ENCODE data around the gene CABLES2.

CABLES2 gene

GRCh38 chr20:62387219-62387913, 19.7 kb downstream of the CABLES2 start:
- peak overlapping the region; percentile 93 for H3K9ac ChIP-seq (ENCODE audit: low read depth, low read length)
- H3K27me3 ChIP-seq (ENCODE audit: control insufficient read depth, insufficient read depth, low read length): no peaks in the 10 kb centered on the region
- H3K9me3 ChIP-seq (ENCODE audit: control insufficient read depth, insufficient read depth, low read length): no peaks in the 10 kb centered on the region
- H3K4me3 ChIP-seq (ENCODE audit: low read depth, low read length): peak overlapping the region; percentile 95
- no peaks in the 10 kb centered on the region for H3K4me1 ChIP-seq (ENCODE audit: control insufficient read depth, insufficient read depth, low read length)
- H3K36me3 ChIP-seq (ENCODE audit: control insufficient read depth, insufficient read depth, low read length): peaks cover 31% of the 10 kb centered on the region

DNA sequence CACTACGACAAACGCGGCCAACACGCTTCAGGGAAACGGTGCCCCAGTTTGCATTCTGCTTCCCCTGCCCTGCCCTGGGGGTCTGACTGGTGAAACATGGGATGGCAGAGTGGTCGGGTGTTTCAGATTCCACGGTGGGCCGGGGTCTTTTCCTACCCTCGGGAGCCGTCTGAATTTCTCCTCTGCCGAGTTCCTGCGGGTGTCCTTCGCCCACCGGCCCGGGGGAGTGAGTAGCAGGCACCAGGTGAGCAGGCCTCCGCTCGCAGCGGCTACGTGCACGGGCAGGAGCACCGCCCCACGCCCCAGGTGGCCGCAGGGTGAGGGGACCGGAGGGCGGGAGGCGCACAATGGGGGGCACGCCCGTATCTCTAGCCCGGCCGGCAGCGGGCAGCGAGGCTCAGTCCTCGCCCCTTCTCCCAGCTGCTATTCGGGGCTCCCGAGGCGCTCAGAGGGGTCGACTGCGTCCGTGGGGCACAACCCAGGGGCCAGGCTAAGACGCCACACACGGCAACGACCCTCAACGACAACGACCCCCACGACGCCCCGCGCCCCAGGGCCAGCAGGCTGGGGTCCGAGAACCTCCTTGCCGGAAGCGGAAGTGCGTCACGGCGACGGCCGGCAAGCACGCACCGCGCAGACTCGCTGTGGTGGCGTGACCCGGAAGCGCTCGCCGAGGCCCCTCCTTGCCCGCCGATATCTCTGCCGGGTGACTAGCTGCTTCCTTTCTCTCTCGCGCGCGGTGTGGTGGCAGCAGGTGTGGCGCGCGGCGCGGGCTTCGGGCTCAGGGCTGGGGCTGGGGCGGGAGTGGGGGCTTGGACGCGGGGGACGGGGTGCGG, 20.5 kb downstream of the CABLES2 start, which contains the start of gene RPS21:
Gene RPS21, plus strand, starts transcription at position 721 of the 836 bp plus-strand sequence. CDS start 236 bp downstream, outside the sequence.
- peaks cover 39% of the 10 kb centered on the region for H3K36me3 ChIP-seq (ENCODE audit: control insufficient read depth, insufficient read depth, low read length)

DNA sequence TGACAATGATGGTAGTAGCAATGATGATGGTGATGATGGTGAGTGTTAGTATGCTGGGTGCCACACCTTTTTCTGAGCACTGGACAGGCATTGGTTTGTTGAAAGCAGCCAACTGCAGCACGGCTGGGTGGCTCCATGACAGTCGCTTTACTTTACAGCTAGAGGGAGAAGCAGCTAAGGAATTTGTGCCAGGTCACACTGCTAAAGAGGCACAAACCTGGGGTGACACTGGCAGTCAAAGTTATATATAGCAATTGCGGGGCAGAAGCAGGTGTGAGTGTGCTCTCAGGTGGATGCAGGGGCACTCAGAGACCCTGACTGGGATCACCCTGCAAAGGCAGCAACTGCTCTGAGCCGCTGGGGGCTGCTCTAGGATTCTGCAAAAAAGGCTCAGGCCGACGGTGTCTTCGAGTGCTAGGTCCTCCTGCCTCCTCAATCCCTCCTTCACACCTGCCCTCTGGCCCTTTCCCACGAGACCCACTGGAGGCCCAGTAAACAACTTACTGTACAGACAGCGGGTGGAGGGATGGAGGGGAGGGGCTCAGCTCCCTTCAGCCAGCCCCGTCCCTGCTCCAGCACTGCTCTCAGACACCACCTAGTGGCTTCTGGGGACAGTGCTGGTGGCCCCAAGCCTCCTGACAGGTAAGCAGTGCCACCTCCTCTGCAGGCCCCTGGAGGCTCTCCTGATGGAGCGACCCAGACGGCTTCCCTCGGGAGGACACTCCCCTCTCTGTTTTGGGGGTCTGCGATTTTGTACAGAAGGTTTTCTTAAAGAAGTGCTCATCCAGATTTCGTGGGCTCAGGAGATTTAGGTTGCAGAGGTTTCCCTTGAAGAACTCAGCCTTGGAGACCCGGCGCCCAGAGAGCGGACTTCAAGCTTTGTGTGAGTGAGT, 24.5 kb downstream of the CABLES2 start:
- Histone ChIP-seq H3K9ac (ENCODE audit: low read depth, low read length) (no peak overlapping the region), H3K4me1 (ENCODE audit: control insufficient read depth, insufficient read depth, low read length) (peaks cover 2% of the 10 kb centered on the region), H3K36me3 (ENCODE audit: control insufficient read depth, insufficient read depth, low read length) (peaks cover 13% of the 10 kb centered on the region), H3K27me3 (ENCODE audit: control insufficient read depth, insufficient read depth, low read length) (no peaks in the 10 kb centered on the region), H3K9me3 (ENCODE audit: control insufficient read depth, insufficient read depth, low read length) (no peaks in the 10 kb centered on the region), H3K4me3 (ENCODE audit: low read depth, low read length) (no peak overlapping the region)

More for the DNA sequence above, 20.5 kb downstream of the CABLES2 start, which contains the start of gene RPS21:
- H3K4me3 ChIP-seq (ENCODE audit: low read depth, low read length): peak within 1 kb of the TSS; percentile 95
- peak within 1 kb of the TSS; percentile 94 for H3K9ac ChIP-seq (ENCODE audit: low read depth, low read length)
- H3K9me3 ChIP-seq (ENCODE audit: control insufficient read depth, insufficient read depth, low read length): no peaks in the 10 kb centered on the region
- H3K27me3 ChIP-seq (ENCODE audit: control insufficient read depth, insufficient read depth, low read length): no peaks in the 10 kb centered on the region
- no peaks in the 10 kb centered on the region for H3K4me1 ChIP-seq (ENCODE audit: control insufficient read depth, insufficient read depth, low read length)

- Histone ChIP-seq H3K9ac (ENCODE audit: low read depth, low read length) (no peak overlapping the region), H3K27me3 (ENCODE audit: control insufficient read depth, insufficient read depth, low read length) (no peaks in the 10 kb centered on the region), H3K9me3 (ENCODE audit: control insufficient read depth, insufficient read depth, low read length) (no peaks in the 10 kb centered on the region), H3K4me1 (ENCODE audit: control insufficient read depth, insufficient read depth, low read length) (peaks cover 2% of the 10 kb centered on the region), H3K36me3 (ENCODE audit: control insufficient read depth, insufficient read depth, low read length) (peaks cover 13% of the 10 kb centered on the region), H3K4me3 (ENCODE audit: low read depth, low read length) (no peak overlapping the region)
Observed at GRCh38 chr20:62381842-62382241, 25.2 kb downstream of the CABLES2 start.

DNA sequence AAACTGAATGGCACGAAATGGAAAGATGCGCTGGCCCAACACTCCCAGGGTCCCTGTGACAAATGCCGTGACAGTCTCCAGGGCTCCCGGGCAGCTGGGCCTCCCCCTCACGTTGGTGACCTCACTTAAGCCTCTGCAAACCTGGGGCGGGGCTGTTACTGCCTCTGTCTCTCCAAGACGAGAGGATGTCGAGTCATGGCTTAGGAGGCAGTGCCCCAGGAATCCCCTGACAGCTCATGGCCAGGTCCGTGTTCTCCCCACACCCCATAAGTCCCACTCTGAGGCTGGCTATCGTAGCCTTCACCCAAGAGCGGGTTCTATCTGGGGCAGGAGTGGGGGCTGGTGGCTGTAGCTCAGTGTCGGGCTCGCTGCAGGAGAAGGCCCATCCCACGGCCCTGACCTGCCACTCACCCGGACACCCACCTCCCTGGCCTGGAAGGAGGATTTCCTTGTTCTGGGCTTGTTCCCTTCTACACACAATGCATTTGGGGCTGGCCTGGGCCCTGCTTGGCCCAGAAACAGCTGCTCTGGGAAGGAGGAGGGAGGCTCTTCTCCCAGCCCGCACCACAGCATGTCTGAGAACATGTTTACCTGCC, 25.8 kb downstream of the CABLES2 start:
- Histone ChIP-seq H3K9ac (ENCODE audit: low read depth, low read length) (no peak overlapping the region), H3K4me1 (ENCODE audit: control insufficient read depth, insufficient read depth, low read length) (peaks cover 2% of the 10 kb centered on the region), H3K36me3 (ENCODE audit: control insufficient read depth, insufficient read depth, low read length) (peaks cover 10% of the 10 kb centered on the region)

DNA sequence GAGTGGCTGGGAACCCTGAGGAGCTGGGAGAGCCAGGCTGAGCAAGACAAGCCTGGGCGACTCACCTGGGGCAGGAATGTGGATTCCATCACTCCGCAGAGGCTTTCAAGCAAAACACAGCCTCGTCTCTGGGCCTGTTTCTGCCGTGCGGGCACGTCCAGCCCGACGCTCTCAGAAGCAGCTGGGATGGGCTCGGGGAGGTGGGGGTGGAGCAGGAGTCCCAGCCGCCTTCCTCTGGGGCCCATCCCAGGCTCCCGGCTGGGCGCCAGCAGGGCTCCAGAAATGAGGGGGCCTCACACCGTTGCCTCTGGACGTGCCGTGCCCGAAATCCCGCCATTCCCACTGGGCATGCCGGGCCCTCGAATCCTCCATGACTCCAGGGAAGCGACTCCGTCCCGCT, 28.9 kb downstream of the CABLES2 start:
- H3K9ac ChIP-seq (ENCODE audit: low read depth, low read length): no peak overlapping the region
- peaks cover 10% of the 10 kb centered on the region for H3K36me3 ChIP-seq (ENCODE audit: control insufficient read depth, insufficient read depth, low read length)
- no peaks in the 10 kb centered on the region for H3K9me3 ChIP-seq (ENCODE audit: control insufficient read depth, insufficient read depth, low read length)
- H3K4me3 ChIP-seq (ENCODE audit: low read depth, low read length): no peak overlapping the region
- peaks cover 2% of the 10 kb centered on the region for H3K4me1 ChIP-seq (ENCODE audit: control insufficient read depth, insufficient read depth, low read length)
- H3K27me3 ChIP-seq (ENCODE audit: control insufficient read depth, insufficient read depth, low read length): no peaks in the 10 kb centered on the region

More for the DNA sequence above, 25.8 kb downstream of the CABLES2 start:
- Histone ChIP-seq H3K4me3 (ENCODE audit: low read depth, low read length) (no peak overlapping the region), H3K27me3 (ENCODE audit: control insufficient read depth, insufficient read depth, low read length) (no peaks in the 10 kb centered on the region), H3K9me3 (ENCODE audit: control insufficient read depth, insufficient read depth, low read length) (no peaks in the 10 kb centered on the region)

DNA sequence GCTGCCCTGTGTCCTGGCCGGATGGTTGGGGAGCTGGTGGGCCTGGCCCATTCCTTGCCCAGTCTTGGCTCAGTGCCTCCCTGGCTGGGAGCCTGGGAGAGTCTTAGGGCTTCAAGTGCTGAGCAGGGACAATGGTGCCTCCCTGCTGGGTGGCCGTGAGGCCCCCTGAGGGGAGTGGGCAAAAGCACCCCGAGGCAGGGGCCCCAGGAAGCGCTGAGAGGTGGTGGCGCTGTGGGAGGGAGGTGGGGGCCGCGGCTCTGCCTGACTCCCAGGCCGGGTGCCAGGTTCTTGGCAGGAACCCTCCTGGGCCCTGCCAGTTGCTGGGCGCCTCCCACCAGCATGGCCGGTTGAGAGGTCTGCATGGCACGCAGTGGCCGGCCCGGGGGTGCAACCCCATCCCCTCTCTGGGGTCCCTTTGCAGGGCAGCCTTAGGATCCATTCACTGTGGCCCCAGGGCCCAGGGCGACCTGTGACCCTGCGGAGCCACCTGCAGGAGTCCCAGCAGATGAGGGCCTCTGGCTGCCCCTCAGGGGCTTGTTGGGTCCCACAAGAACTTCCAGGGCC, 29.4 kb downstream of the CABLES2 start:
- Histone ChIP-seq H3K9me3 (ENCODE audit: control insufficient read depth, insufficient read depth, low read length) (no peaks in the 10 kb centered on the region), H3K4me3 (ENCODE audit: low read depth, low read length) (no peak overlapping the region), H3K4me1 (ENCODE audit: control insufficient read depth, insufficient read depth, low read length) (peaks cover 2% of the 10 kb centered on the region), H3K9ac (ENCODE audit: low read depth, low read length) (no peak overlapping the region), H3K27me3 (ENCODE audit: control insufficient read depth, insufficient read depth, low read length) (no peaks in the 10 kb centered on the region), H3K36me3 (ENCODE audit: control insufficient read depth, insufficient read depth, low read length) (peaks cover 10% of the 10 kb centered on the region)

GRCh38 chr20:62377064-62377461, 30.0 kb downstream of the CABLES2 start:
- Histone ChIP-seq H3K9ac (ENCODE audit: low read depth, low read length) (no peak overlapping the region), H3K27me3 (ENCODE audit: control insufficient read depth, insufficient read depth, low read length) (no peaks in the 10 kb centered on the region), H3K4me1 (ENCODE audit: control insufficient read depth, insufficient read depth, low read length) (peaks cover 2% of the 10 kb centered on the region), H3K9me3 (ENCODE audit: control insufficient read depth, insufficient read depth, low read length) (no peaks in the 10 kb centered on the region), H3K36me3 (ENCODE audit: control insufficient read depth, insufficient read depth, low read length) (peaks cover 7% of the 10 kb centered on the region), H3K4me3 (ENCODE audit: low read depth, low read length) (no peak overlapping the region)

DNA sequence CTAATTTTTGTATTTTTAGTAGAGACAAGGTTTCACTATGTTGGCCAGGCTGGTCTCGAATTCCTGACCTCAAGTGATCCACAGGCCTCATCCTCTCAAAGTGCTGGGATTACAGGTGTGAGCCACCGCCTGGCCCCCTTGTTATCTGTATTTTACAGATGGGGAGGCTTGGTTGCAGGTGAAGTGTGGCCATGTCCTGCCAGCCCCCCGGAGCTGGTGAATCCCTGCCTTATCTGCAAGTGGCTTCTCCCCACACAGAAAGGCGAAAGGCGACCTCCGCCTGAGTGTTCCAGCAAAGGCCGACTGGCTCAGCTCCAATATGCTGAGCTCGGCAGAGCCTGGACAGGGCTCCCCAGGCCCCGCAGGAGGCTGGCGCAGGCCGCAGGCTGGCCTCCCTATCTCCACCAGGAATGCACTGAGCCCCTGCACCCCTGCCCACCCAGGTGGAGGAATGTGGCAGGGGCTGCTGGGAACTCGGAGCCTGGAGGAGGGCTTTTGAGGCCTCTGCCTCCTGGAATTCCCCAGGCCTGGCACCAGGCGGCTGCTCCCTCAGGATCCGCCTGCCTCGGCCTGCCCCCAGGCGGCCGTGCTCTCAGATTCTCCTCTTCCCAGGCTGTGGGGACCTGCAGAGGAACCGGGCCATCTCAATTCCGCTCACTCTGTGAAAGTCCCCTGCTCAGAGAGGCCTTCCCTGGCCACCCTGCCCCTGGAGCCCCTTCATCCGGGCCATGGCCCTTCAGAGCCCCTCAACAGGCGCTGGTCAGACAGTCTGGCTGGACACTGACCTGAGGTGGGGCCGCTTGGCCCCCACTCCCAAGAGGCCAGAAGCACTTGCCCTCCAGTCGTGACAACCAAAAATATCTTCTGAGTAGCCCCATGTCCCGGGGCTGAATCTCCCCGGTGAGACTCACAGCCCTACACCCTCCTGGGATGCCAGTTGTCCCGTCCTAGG, 30.7 kb downstream of the CABLES2 start:
- H3K36me3 ChIP-seq (ENCODE audit: control insufficient read depth, insufficient read depth, low read length): peaks cover under 1% of the 10 kb centered on the region
- no peaks in the 10 kb centered on the region for H3K9me3 ChIP-seq (ENCODE audit: control insufficient read depth, insufficient read depth, low read length)
- H3K4me1 ChIP-seq (ENCODE audit: control insufficient read depth, insufficient read depth, low read length): peaks cover 2% of the 10 kb centered on the region
- no peaks in the 10 kb centered on the region for H3K27me3 ChIP-seq (ENCODE audit: control insufficient read depth, insufficient read depth, low read length)
- no peak overlapping the region for H3K4me3 ChIP-seq (ENCODE audit: low read depth, low read length)
- no peak overlapping the region for H3K9ac ChIP-seq (ENCODE audit: low read depth, low read length)
